ENCODE measurements around the gene ARRB1.
"Not testable (repeated sequence)": the region's sequence is repeated elsewhere in the genome, so short reads cannot be mapped to it uniquely, and the experiment has no call there.

Gene ARRB1

DNA sequence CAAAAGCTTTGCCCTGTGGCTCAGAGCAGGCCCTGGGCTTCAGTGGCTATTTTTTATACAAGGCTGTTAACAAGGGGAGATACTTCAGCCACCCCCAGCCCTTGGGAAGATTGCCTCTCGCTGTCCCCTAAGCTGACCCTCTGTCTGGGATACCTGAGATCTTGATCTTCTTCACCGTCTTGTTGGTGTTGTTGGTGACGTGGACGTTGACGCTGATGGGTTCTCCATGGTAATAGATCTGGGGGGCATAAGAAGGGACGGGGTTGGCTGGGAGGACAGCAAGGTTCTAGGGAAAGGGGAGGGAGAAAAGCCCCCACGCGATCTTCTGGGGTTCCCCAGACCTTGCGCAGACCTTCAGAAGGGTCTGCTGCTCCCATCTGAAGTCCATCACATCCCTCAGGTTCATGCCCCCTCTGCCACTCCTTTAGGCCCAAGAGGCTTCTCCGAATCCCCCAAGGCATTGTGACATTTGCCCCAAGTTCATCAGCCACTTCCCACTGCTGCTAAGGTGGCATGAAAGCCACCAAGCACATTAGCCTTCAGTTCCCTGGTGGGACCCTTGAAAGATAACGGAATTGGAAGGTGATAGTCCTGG is 74.2 kb downstream of the ARRB1 start:
- no peak for DNase-seq (ENCODE audit: extremely low spot score)
- ChIA-PET POLR2A (no interaction called here), CTCF (interaction anchor here (0.8 to 13.4 kb wide), 4 partner anchors 73 to 137 kb away, joined by 3 to 224 read pairs (median 4); no protein-coding TSS in a partner anchor)
- TF ChIP-seq, protein P1, sequence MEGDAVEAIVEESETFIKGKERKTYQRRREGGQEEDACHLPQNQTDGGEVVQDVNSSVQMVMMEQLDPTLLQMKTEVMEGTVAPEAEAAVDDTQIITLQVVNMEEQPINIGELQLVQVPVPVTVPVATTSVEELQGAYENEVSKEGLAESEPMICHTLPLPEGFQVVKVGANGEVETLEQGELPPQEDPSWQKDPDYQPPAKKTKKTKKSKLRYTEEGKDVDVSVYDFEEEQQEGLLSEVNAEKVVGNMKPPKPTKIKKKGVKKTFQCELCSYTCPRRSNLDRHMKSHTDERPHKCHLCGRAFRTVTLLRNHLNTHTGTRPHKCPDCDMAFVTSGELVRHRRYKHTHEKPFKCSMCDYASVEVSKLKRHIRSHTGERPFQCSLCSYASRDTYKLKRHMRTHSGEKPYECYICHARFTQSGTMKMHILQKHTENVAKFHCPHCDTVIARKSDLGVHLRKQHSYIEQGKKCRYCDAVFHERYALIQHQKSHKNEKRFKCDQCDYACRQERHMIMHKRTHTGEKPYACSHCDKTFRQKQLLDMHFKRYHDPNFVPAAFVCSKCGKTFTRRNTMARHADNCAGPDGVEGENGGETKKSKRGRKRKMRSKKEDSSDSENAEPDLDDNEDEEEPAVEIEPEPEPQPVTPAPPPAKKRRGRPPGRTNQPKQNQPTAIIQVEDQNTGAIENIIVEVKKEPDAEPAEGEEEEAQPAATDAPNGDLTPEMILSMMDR (IDR thresholded peaks at IDR 0.05; ENCODE audit: control extremely low read depth, extremely low read depth, low read depth, missing control alignments), result no peak

DNA sequence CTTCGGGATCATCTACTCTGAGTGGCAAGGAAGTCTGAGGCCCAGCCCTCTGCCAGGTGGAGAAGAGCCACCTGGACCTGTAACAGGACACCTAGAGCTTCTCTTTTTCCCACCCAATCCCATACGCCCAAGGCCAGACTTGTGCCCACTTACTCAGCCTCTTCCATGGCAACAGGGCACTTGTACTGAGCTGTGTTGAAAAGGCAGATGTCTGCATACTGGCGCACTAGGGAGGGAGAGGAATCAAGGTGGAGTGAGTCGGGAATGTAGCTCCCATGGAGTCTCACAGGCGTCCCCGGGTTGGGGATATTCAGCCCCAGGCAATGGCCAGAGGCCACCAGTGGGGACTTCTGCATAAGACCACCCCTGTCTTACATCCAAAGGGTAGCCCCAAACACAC is 74.8 kb downstream of the ARRB1 start:
- no peak for DNase-seq (ENCODE audit: extremely low spot score)
- ChIA-PET POLR2A (no interaction called here), CTCF (interaction anchor here (0.8 to 13.4 kb wide), 5 partner anchors 13 to 136 kb away, joined by 3 to 224 read pairs (median 5); no protein-coding TSS in a partner anchor)
- TF ChIP-seq, protein P1 (IDR thresholded peaks at IDR 0.05; ENCODE audit: control extremely low read depth, extremely low read depth, low read depth, missing control alignments), result no peak

DNA sequence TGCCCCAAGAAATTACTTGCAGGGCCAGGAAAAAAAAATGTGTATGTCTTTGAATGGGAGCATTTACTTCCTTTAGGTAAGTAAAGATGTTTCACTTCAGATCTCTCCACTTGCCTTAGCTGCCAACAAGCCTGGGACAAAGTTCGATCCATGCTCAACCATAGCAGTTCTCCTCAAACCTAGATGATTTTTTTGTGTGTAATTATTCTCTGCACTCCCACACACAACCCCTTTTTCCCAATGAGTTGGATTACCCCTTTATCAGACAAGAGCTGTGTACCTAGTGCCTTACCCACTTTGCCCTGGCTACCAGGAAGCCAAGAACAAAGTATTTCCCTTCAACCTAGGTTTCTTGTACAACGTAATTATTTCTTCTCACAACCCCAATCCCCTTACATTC is 75.3 kb downstream of the ARRB1 start:
- ChIA-PET CTCF (interaction anchor here (0.8 to 13.4 kb wide), 5 partner anchors 14 to 136 kb away, joined by 3 to 224 read pairs (median 4); no protein-coding TSS in a partner anchor), POLR2A (no interaction called here)
- no peak for DNase-seq (ENCODE audit: extremely low spot score)
- TF ChIP-seq, protein P1 (IDR thresholded peaks at IDR 0.05; ENCODE audit: control extremely low read depth, extremely low read depth, low read depth, missing control alignments), result no peak

DNA sequence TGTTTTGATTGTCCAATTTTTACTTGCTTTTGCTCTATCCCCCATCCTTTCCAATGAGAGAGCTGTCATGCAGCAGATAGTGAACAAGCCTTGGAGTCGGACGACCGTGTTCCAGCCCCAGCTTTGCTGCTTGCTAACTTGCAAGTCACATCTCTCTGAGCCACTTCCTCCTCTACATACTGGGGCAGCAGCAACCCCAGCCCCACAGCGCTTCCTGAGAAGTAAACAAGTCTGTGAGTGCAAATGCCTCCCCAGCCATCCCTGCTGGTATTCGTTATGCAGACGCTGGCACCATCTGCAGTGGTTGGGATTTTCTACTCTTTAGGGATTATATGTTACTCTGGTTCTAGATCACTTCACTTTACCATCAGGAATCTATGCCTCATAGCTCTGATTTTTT is 75.9 kb downstream of the ARRB1 start:
- POLR2A ChIA-PET, result no interaction called here
- TF ChIP-seq, protein P1 (IDR thresholded peaks at IDR 0.05; ENCODE audit: control extremely low read depth, extremely low read depth, low read depth, missing control alignments), result no peak
- no peak for DNase-seq (ENCODE audit: extremely low spot score)
- CTCF ChIA-PET, result interaction anchor here (0.8 to 13.4 kb wide), 5 partner anchors 14 to 135 kb away, joined by 3 to 224 read pairs (median 4); no protein-coding TSS in a partner anchor

DNA sequence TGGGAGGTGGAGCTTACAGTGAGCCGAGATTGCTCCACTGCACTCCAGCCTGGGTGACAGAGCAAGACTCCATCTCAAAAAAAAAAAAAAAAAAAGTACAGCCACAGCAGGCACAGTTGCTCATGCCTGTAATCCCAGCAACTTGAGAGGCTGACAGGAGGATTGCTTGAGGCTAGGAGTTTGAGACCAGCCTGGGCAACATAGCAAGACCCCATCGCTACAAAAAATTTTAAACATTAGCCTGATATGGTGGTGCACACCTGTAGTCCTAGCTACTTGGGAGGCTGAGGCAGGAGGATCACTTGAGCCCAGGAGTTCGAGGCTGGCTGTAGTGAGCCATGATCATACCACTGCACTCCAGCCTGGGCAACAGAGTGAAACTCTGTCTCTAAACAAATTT is 76.7 kb downstream of the ARRB1 start:
- POLR2A ChIA-PET; DNase-seq (ENCODE audit: extremely low spot score): not testable (repeated sequence)
- CTCF ChIA-PET, result interaction anchor here (1.2 to 13.4 kb wide), 2 partner anchors 111 to 252 kb away, joined by 5 to 224 read pairs; no protein-coding TSS in a partner anchor

DNA sequence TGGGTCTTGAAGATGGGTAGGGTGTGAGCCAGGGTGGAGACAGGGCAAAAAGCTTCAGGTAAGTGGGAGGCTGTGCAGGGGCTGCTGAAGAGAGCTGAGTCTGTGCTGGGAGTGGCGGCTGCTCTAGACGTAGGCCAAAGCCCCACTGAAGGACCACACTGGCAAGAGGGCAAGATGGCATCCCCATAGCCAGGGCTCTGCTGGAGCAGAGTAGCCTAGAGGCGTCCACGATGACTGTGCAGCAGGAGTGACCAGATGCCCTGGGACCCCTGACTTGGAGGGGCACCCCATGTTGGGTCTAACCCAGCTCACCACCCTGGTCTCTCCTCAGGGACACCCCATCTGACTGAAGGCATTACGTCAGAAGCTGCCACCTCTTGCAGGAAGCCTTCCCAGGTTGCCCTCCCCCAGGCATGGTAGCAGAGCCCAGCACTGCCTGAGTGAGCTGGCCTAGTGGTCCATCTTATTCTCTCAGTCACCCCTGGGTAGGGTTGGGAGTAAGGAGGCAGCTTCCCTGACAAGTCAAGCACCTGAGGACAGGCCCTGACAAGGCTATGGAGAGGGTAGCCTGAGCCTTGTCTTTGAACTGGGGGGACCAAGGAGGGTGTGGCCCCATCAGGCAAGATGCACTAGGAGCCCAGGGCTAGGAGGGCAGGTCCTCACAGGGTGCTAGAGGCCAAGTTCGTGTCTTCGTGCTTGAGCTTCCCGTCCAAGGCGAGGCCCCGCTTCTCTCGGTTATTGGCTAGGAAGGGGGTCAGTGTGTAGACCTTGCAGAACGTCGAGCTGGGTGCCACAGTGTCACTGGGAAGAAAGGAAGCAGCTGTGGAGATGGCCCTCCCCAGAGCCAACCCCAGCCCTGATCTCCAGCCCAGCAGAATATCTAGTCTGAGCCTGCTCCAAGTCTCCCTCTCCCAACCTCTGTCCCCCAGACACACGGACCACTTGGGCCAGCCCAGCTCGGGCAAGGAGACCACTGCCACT is 77.8 kb downstream of the ARRB1 start:
- TF ChIP-seq, protein P1 (IDR thresholded peaks at IDR 0.05; ENCODE audit: control extremely low read depth, extremely low read depth, low read depth, missing control alignments), result no peak
- DNase-seq (ENCODE audit: extremely low spot score), result no peak
- POLR2A ChIA-PET, result no interaction called here
- CTCF ChIA-PET, result interaction anchor here (1.2 to 13.4 kb wide), 5 partner anchors 6 to 251 kb away, joined by 5 to 224 read pairs (median 6); no protein-coding TSS in a partner anchor
